ENCODE data around the gene CTF1. TPM values are rescaled to one million over a fixed set of nuclear protein-coding genes. Genes with fewer than 3 reads are reported as not detected.

Gene CTF1
- total RNA-seq, 1 donor from 2014 or later = 5.2 TPM

GRCh38 chr16:30951750-30952149 is 55.3 kb downstream of the CTF1 start:
- Histone ChIP-seq H3K9ac (ENCODE audit: low read length) (no peak overlapping the region), H3K4me1 (ENCODE audit: insufficient read depth, low read length) (peaks cover 19% of the 10 kb centered on the region), H3K27me3 (ENCODE audit: insufficient read depth, low read length) (no peaks in the 10 kb centered on the region), H2AFZ (ENCODE audit: low read depth, low read length) (no peak overlapping the region), H3K36me3 (ENCODE audit: insufficient read depth, low read length) (no peaks in the 10 kb centered on the region), H3K9me3 (ENCODE audit: insufficient read depth, low read depth, low read length) (no peaks in the 10 kb centered on the region), H3K79me2 (ENCODE audit: insufficient read depth, low read length) (no peaks in the 10 kb centered on the region), H4K20me1 (ENCODE audit: insufficient read depth, low read length) (peaks cover 14% of the 10 kb centered on the region), H3K27ac (ENCODE audit: low read depth, low read length) (no peak overlapping the region), H3K4me3 (ENCODE audit: insufficient read depth, low read depth, low read length) (no peak overlapping the region), H3K4me2 (ENCODE audit: low read length) (no peak overlapping the region)
- TF ChIP-seq EZH2 (IDR thresholded peaks at IDR 0.05; ENCODE audit: insufficient read depth, low read length) (no peak), CTCF (IDR thresholded peaks at IDR 0.05; ENCODE audit: insufficient read depth, low read depth, low read length) (no peak)
- Mint-ChIP-seq H3K27me3 (ENCODE audit: low read depth, unreplicated experiment) (no peaks in the 10 kb centered on the region), H3K9me3 (ENCODE audit: unreplicated experiment) (no peaks in the 10 kb centered on the region), H3K4me1 (ENCODE audit: low read depth, unreplicated experiment) (peaks cover 2% of the 10 kb centered on the region), H3K4me3 (ENCODE audit: unreplicated experiment) (peak overlapping the region; percentile 14), H3K27ac (ENCODE audit: unreplicated experiment) (no peak overlapping the region), H3K36me3 (ENCODE audit: low read depth, unreplicated experiment) (no peaks in the 10 kb centered on the region)
- DNase-seq (ENCODE audit: low read depth) (peak; percentile 48), FAIRE-seq (no peak)

- no peaks in the 10 kb centered on the region for H3K27me3 ChIP-seq (ENCODE audit: insufficient read depth, low read length)
- peaks cover 19% of the 10 kb centered on the region for H3K4me1 ChIP-seq (ENCODE audit: insufficient read depth, low read length)
- no peak for TF ChIP-seq CTCF (IDR thresholded peaks at IDR 0.05; ENCODE audit: insufficient read depth, low read depth, low read length)
- no peak for TF ChIP-seq EZH2 (IDR thresholded peaks at IDR 0.05; ENCODE audit: insufficient read depth, low read length)
- no peak overlapping the region for H3K27ac ChIP-seq (ENCODE audit: low read depth, low read length)
- H3K4me1 Mint-ChIP-seq (ENCODE audit: low read depth, unreplicated experiment) = peaks cover 2% of the 10 kb centered on the region
- no peak overlapping the region for H3K4me2 ChIP-seq (ENCODE audit: low read length)
- no peaks in the 10 kb centered on the region for H3K27me3 Mint-ChIP-seq (ENCODE audit: low read depth, unreplicated experiment)
- no peaks in the 10 kb centered on the region for H3K9me3 Mint-ChIP-seq (ENCODE audit: unreplicated experiment)
- H2AFZ ChIP-seq (ENCODE audit: low read depth, low read length) = no peak overlapping the region
- H3K9ac ChIP-seq (ENCODE audit: low read length) = no peak overlapping the region
- no peaks in the 10 kb centered on the region for H3K79me2 ChIP-seq (ENCODE audit: insufficient read depth, low read length)
- no peak overlapping the region for H3K4me3 ChIP-seq (ENCODE audit: insufficient read depth, low read depth, low read length)
- no peak for DNase-seq (ENCODE audit: low read depth)
- no peaks in the 10 kb centered on the region for H3K36me3 ChIP-seq (ENCODE audit: insufficient read depth, low read length)
- H3K4me3 Mint-ChIP-seq (ENCODE audit: unreplicated experiment) = no peak overlapping the region
- no peaks in the 10 kb centered on the region for H3K9me3 ChIP-seq (ENCODE audit: insufficient read depth, low read depth, low read length)
- no peak for FAIRE-seq
- no peaks in the 10 kb centered on the region for H3K36me3 Mint-ChIP-seq (ENCODE audit: low read depth, unreplicated experiment)
- no peak overlapping the region for H3K27ac Mint-ChIP-seq (ENCODE audit: unreplicated experiment)
- H4K20me1 ChIP-seq (ENCODE audit: insufficient read depth, low read length) = peaks cover 14% of the 10 kb centered on the region
Measured at GRCh38 chr16:30953111-30953510, 56.7 kb downstream of the CTF1 start.

Small RNAs within 50 kb of the gene (microRNA-seq; reads per million reads assigned to microRNA genes)
- gene MIR4519 (not detected), gene MIR762 (1.1 reads per million)

Other genes starting within 250 kb of the CTF1 start
- 27.3 and 32.1 TPM in 2 replicates for gene PRR14, start 245.7 kb upstream of the CTF1 start, total RNA-seq
- 69.3 and 75.0 TPM in 2 replicates for gene FBRS, start 238.2 kb upstream of the CTF1 start, total RNA-seq
- gene SRCAP, start 197.4 kb upstream of the CTF1 start, total RNA-seq = 48.2 and 50.4 TPM in 2 replicates
- gene PHKG2, start 148.2 kb upstream of the CTF1 start, total RNA-seq = 31.1 and 34.2 TPM in 2 replicates
- 4.0 and 4.1 TPM in 2 replicates for gene CFAP119, start 134.6 kb upstream of the CTF1 start, total RNA-seq
- gene RNF40, start 134.3 kb upstream of the CTF1 start, total RNA-seq = 85.4 and 94.6 TPM in 2 replicates
- gene ZNF629, start 109.4 kb upstream of the CTF1 start, total RNA-seq = 17.4 and 17.6 TPM in 2 replicates
- 37.7 and 40.7 TPM in 2 replicates for gene BCL7C, start 2.5 kb upstream of the CTF1 start, total RNA-seq
- 42.3 and 42.5 TPM in 2 replicates for gene FBXL19, start 27.0 kb downstream of the CTF1 start, total RNA-seq
- gene ORAI3, start 52.5 kb downstream of the CTF1 start, total RNA-seq = 21.1 and 22.6 TPM in 2 replicates
- 15.4 and 18.7 TPM in 2 replicates for gene SETD1A, start 61.1 kb downstream of the CTF1 start, total RNA-seq
- gene HSD3B7, start 88.6 kb downstream of the CTF1 start, total RNA-seq = 8.3 and 9.0 TPM in 2 replicates
- 10.7 and 11.0 TPM in 2 replicates for gene STX1B, start 114.0 kb downstream of the CTF1 start, total RNA-seq
- 54.9 and 56.0 TPM in 2 replicates for gene STX4, start 136.9 kb downstream of the CTF1 start, total RNA-seq
- 18.6 and 21.6 TPM in 2 replicates for gene ZNF668, start 177.6 kb downstream of the CTF1 start, total RNA-seq
- gene ZNF646, start 177.8 kb downstream of the CTF1 start, total RNA-seq = 16.5 and 17.2 TPM in 2 replicates
- gene PRSS53, start 192.3 kb downstream of the CTF1 start, total RNA-seq = 3.4 and 7.1 TPM in 2 replicates
- gene VKORC1, start 198.2 kb downstream of the CTF1 start, total RNA-seq = 133 and 156 TPM in 2 replicates
- gene BCKDK, start 211.8 kb downstream of the CTF1 start, total RNA-seq = 44.9 and 47.7 TPM in 2 replicates
- gene KAT8, start 221.1 kb downstream of the CTF1 start, total RNA-seq = 27.3 and 33.5 TPM in 2 replicates
- gene PRSS8, start 239.1 kb downstream of the CTF1 start, total RNA-seq = 3.9 and 9.5 TPM in 2 replicates